HepG2 (cell line): ENCODE data around the gene MRPL58. TPM values are rescaled to one million over a fixed set of nuclear protein-coding genes. Genes with fewer than 3 reads are reported as not detected.

ENCODE experiments used
- CENPT ChIP-seq: sonication (generic); formaldehyde crosslinking; IDR thresholded peaks from 2 replicates; pipeline ENCODE4 v1.8.0; 2022; ENCODE audit warnings: low read depth, mild to moderate bottlenecking, moderate library complexity, missing genetic modification reagents
- CSRNP2 ChIP-seq: sonication (generic); formaldehyde crosslinking; conservative IDR thresholded peaks from 2 replicates; pipeline ENCODE4 v1.8.0; 2022; ENCODE audit warnings: low read depth, missing genetic modification reagents
- ELF1 ChIP-seq: sonication (generic); formaldehyde crosslinking; IDR thresholded peaks from 2 replicates; pipeline ENCODE4 v1.4.0; 2020; ENCODE audit warnings: missing genetic modification reagents
- KMT2B ChIP-seq: IDR thresholded peaks from 2 replicates; pipeline ENCODE4 v1.6.1; 2016; ENCODE audit warnings: missing genetic modification reagents, missing compliant biosample characterization
- MED1 ChIP-seq: sonication (generic); formaldehyde crosslinking; IDR thresholded peaks from 2 replicates; pipeline ENCODE4 v1.4.0; 2020; ENCODE audit warnings: missing genetic modification reagents
- NFIB ChIP-seq: sonication (generic); formaldehyde crosslinking; IDR thresholded peaks from 2 replicates; pipeline ENCODE4 v1.9.0; 2021; ENCODE audit warnings: missing genetic modification reagents, mild to moderate bottlenecking, borderline replicate concordance
- NFYC ChIP-seq: IDR thresholded peaks from 2 replicates; pipeline ENCODE4 v1.6.1; 2016; ENCODE audit warnings: missing genetic modification reagents, missing compliant biosample characterization
- NR2F6 ChIP-seq, 2 experiments: IDR thresholded peaks; 2 replicates each; pipeline ENCODE4 v1.6.1; 2016; ENCODE audit warnings: antibody characterized with exemption in 1 of 2, mild to moderate bottlenecking in 1 of 2
- PAX8 ChIP-seq: sonication (generic); formaldehyde crosslinking; IDR thresholded peaks from 2 replicates; pipeline ENCODE4 v1.8.0; 2022; ENCODE audit warnings: mild to moderate bottlenecking, missing genetic modification reagents, borderline replicate concordance
- SUZ12 ChIP-seq: fragments of 150-350 bp; IDR thresholded peaks from 2 replicates; pipeline ENCODE4 v1.6.1; 2014; ENCODE audit warnings: low read depth, low read length
- TP53 ChIP-seq: sonication (generic); formaldehyde crosslinking; conservative IDR thresholded peaks from 2 replicates; pipeline ENCODE4 v1.4.0; 2020; ENCODE audit warnings: missing genetic modification reagents
- ZBTB40 ChIP-seq, 2 experiments: fragments of 450-650 bp in 1 of 2; sonication (generic) in 1 of 2; formaldehyde crosslinking in 1 of 2; IDR thresholded peaks; 2 replicates each; pipeline versions ENCODE4 v1.6.1 to v1.8.0; 2016 to 2022; ENCODE audit warnings: antibody characterized with exemption in 1 of 2, mild to moderate bottlenecking in 1 of 2, missing genetic modification reagents in 1 of 2
- ZBTB42 ChIP-seq: sonication (generic); formaldehyde crosslinking; IDR thresholded peaks from 2 replicates; pipeline ENCODE4 v1.5.0; 2020; ENCODE audit warnings: mild to moderate bottlenecking, missing genetic modification reagents
- ZNF143 ChIP-seq: sonication (generic); formaldehyde crosslinking; IDR thresholded peaks from 2 replicates; pipeline ENCODE4 v1.4.0; 2020; ENCODE audit warnings: missing genetic modification reagents
- ZNF558 ChIP-seq: sonication (generic); formaldehyde crosslinking; IDR thresholded peaks from 2 replicates; pipeline ENCODE4 v1.9.0; 2022; ENCODE audit warnings: mild to moderate bottlenecking, missing genetic modification reagents, borderline replicate concordance
- ZNF674 ChIP-seq: sonication (generic); formaldehyde crosslinking; IDR thresholded peaks from 2 replicates; pipeline ENCODE4 v1.5.0; 2020; ENCODE audit warnings: low read depth, mild to moderate bottlenecking, missing genetic modification reagents
- ZNF782 ChIP-seq: sonication (generic); formaldehyde crosslinking; IDR thresholded peaks from 2 replicates; pipeline ENCODE4 v1.4.0; 2020; ENCODE audit warnings: missing genetic modification reagents, mild to moderate bottlenecking, borderline replicate concordance
- polyA plus RNA-seq, 8 experiments: library from polyadenylated mRNA; depleted of rRNA in 3 of 8; stranded (reverse) in 7 of 8; unstranded in 1 of 8; fragments of >200 nt; fragmentation: Illumina TruSeq in 4 of 8; extraction: Trizol in 4 of 8; gene quantifications; 2 replicates each; pipeline versions ENCODE4 v1.2.1 to v1.2.3, GENCODE V29; 2011 to 2016; ENCODE audit warnings: low read depth in 4 of 8, missing spikeins in 1 of 8, mixed read lengths in 1 of 8; ENCODE audit not compliant: insufficient read depth in 1 of 8
- total RNA-seq, 5 experiments: library from RNA; depleted of rRNA; stranded (reverse); fragments of >200 nt; fragmentation: Illumina TruSeq; extraction: Trizol; gene quantifications; 2 replicates each; pipeline ENCODE4 v1.2.3, GENCODE V29; 2016; ENCODE audit warnings: low read depth in 1 of 5

MRPL58 gene
- total and polyA plus RNA-seq, 2 of the 13 experiments (the other 11 are each of a cell fraction or from before 2014, with no cell fraction given) = 44.9 to 68.9 TPM

GRCh38 chr17:74981979-74982662 lies 30.3 kb upstream of the MRPL58 start (continued):
- TF ChIP-seq ZNF143 (CRISPR knock-in tag) = peak; percentile 24; the same call in 1 of the 2 replicates
- TF ChIP-seq MED1 (CRISPR knock-in tag) = peak; percentile 73
- TF ChIP-seq CSRNP2 (CRISPR knock-in tag) = no peak
- peak; percentile 64; the same call in 1 of the 2 replicates for TF ChIP-seq KMT2B (CRISPR knock-in tag)
- TF ChIP-seq ZBTB42 (CRISPR knock-in tag) = peak; percentile 95
- no peak for TF ChIP-seq ZBTB40 (IDR thresholded peaks at IDR 0.05)
- TF ChIP-seq ZBTB40 (CRISPR knock-in tag; IDR thresholded peaks at IDR 0.05) = peak; percentile 61; the same call in 1 of the 2 replicates
- TF ChIP-seq NFYC = peak; percentile 35; the same call in 1 of the 2 replicates
- no peak for TF ChIP-seq CENPT (CRISPR knock-in tag)
- peak; percentile 80 for TF ChIP-seq ZNF782
- TF ChIP-seq NFIB (CRISPR knock-in tag) = no peak
- TF ChIP-seq ELF1 (CRISPR knock-in tag) = peak; percentile 47; the same call in 1 of the 2 replicates
- TF ChIP-seq ZNF558 (CRISPR knock-in tag) = no peak; the same call in 1 of the 2 replicates
- no peak for TF ChIP-seq SUZ12
- TF ChIP-seq NR2F6 (IDR thresholded peaks at IDR 0.05) = peak; percentile 61; the same call in 1 of the 2 replicates
- 0 out of 2 replicates have a peak, but pooled peaks have one; percentile 29 for TF ChIP-seq NR2F6 (CRISPR knock-in tag; IDR thresholded peaks at IDR 0.05)
- TF ChIP-seq ZNF674 (CRISPR knock-in tag) = peak; percentile 93; the same call in 1 of the 2 replicates
- TF ChIP-seq TP53 (CRISPR knock-in tag) = peak; percentile 85; the same call in 1 of the 2 replicates
- TF ChIP-seq PAX8 (CRISPR knock-in tag) = 0 out of 2 replicates have a peak, but pooled peaks have one; percentile 77
